Pulmonary artery endothelial cell (primary cell): Measurements from ENCODE around the gene CD37. TPM values are rescaled to one million over a fixed set of nuclear protein-coding genes. Genes with fewer than 3 reads are reported as not detected.

ENCODE experiments used
- DNase-seq: peaks from one replicate; pipeline ENCODE4 v3.0.0-alpha.2; 2011; ENCODE audit warnings: low read depth, low spot score
- total RNA-seq: library from RNA; depleted of rRNA; stranded (reverse); fragments of >200 nt; gene quantifications from 2 replicates; pipeline ENCODE4 v1.2.3, GENCODE V29; 2014

CD37 gene
- total RNA-seq, 1 donor from 2014 or later, result not detected

DNA sequence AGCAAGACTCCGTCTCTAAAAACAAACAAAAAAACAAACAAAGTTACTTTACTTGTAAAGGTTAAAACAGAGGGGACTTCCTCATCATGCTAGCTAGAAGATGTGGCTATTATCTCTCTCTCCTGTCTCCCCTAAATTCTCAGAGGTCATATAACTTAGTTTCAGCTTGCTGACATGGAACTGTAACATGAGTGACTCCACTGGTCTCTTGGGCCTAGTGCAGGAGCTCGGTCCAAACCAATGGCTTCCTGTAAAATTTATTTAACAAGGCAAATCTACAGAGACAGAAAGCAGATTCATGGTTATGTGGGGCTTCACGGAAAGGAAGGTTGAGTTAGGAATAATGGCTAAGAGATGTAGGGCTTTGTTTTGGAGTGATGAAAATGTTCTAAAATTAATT, 43.3 kb downstream of the CD37 start:
- DNase-seq, result no peak

DNA sequence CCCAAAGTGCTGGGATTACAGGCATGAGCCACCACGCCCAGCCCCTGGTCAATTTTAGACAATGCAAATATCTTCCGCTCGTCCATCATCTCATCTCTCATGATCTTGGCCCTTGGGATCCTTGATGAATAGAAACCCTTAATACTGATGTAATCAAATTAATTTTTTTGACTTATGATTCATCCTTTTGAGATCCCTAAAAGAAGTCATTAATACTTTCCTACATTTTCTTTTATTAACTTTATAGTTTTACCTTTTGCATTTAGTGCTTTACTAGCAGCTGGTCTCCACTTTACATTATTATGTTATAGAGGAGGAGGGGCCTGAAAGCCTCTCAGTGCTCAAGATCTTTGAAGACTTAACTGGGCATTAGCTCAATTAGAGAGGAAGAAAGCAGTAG, 45.2 kb downstream of the CD37 start:
- DNase-seq, result no peak

DNA sequence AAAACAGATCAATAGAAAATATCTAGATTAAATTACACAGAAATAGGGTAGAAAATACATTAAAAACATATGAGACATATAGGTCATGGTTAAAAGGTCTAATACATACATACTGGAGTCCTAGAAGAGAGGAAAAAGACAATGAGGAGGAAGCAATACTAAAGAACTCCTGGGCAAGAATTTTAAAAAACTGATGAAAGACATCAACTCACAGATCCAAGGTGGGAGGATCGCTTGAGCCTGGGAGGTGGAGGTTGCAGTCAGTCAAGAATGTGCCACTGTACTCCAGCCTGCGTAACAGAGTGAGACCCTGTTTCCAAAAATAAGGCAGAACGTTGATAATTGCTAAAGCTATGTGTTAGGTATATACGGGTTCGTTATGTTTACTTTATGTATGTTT, 47.4 kb downstream of the CD37 start:
- DNase-seq, result no peak

DNA sequence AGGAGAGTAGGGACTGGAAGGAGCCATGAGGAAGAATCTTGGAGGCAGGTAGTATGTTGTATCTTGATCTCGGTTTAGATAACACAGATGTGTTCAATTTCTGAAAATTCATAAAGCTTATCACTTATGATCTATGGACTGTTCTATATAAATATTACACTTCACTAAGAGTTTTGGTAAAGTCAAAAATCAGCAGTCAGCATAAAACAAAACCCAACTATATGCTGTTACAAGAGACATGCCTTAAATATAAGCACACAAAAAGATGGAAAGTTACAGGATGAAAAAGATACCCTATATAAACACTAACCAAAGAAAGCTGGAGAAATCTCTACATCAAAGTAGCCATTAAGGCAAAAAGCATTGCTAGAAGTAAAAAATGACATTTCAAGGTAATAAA, 48.4 kb downstream of the CD37 start:
- DNase-seq, result no peak

DNA sequence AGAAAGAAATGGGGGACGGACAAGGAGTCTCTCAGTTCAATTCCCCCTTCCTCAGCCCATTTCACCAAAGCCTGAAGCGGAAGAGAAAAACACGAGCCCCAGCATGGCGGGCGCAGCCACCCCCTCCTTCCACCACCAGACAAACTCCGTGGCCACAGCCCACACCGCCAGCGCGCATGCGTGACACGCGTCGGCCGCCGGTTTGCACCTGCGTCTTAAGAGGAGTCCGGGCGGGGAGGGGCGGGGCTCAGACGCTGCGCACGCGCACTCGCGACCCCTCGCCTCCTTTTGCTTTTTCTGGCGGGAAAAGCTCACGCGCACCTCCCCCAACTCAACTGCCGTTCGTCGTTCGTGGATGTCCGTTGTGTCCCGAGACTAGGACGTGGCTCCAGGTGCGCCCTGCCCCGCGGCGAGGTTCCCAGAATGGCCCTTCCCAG, 52.7 kb downstream of the CD37 start, which contains the start of gene KASH5:
KASH5 (plus strand) TSS at position 314 of the 437 bp plus-strand sequence. CDS start 2,635 bp downstream, outside the sequence.
- no peak for DNase-seq

DNA sequence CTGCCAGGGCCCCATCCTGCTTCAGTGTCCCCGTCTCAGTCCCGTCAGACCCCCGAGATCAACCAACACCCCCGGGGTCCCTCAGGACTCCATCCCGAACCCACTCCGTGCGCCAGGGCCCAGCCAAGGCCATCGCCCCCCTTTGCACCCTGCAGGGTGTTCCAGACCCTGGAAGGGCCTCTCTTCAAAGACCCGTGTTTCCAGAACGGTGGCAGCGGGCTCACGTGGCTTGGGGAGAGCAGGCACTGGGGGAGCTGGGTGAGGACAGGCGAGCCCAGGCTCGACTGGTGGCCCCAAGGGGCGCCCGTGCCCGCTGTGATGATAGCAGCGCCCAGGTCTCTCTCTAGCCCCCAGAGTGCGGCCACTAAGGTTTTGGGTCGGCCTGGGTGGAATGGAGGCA, 54.2 kb downstream of the CD37 start:
- DNase-seq, result no peak

Other genes starting within 250 kb of the CD37 start
- 199 and 280 TPM in 2 replicates for gene SNRNP70, start 250.0 kb upstream of the CD37 start, total RNA-seq
- 1.4 and 2.3 TPM in 2 replicates for gene LIN7B, start 221.0 kb upstream of the CD37 start, total RNA-seq
- 0.73 and 1.2 TPM in 2 replicates for gene C19orf73, start 216.3 kb upstream of the CD37 start, total RNA-seq
- 0.95 and 3.0 TPM in 2 replicates for gene PPFIA3, start 215.9 kb upstream of the CD37 start, total RNA-seq
- gene HRC, start 180.0 kb upstream of the CD37 start, total RNA-seq, result not detected in 2 replicates
- gene TRPM4, start 177.6 kb upstream of the CD37 start, total RNA-seq, result 9.8 and 14.4 TPM in 2 replicates
- 0.07 and 0.13 TPM in 2 replicates for gene SLC6A16, start 10.2 kb upstream of the CD37 start, total RNA-seq
- gene TEAD2, start 27.0 kb downstream of the CD37 start, total RNA-seq, result 46.0 and 46.5 TPM in 2 replicates
- 0.14 TPM in 1 of 2 replicates, not detected in the other for gene DKKL1, start 28.5 kb downstream of the CD37 start, total RNA-seq
- not detected in 2 replicates for gene KASH5, start 52.8 kb downstream of the CD37 start, total RNA-seq
- gene PTH2, start 88.0 kb downstream of the CD37 start, total RNA-seq, result not detected in 2 replicates
- gene GFY, start 90.0 kb downstream of the CD37 start, total RNA-seq, result not detected in 2 replicates
- gene SLC17A7, start 106.1 kb downstream of the CD37 start, total RNA-seq, result 0.04 TPM in 1 of 2 replicates, not detected in the other
- 128 and 170 TPM in 2 replicates for gene PIH1D1, start 116.4 kb downstream of the CD37 start, total RNA-seq
- gene ALDH16A1, start 117.8 kb downstream of the CD37 start, total RNA-seq, result 54.9 and 58.8 TPM in 2 replicates
- 1.6 and 2.4 TPM in 2 replicates for gene FLT3LG, start 138.8 kb downstream of the CD37 start, total RNA-seq
- gene RPL13A, start 152.2 kb downstream of the CD37 start, total RNA-seq, result 2,556 and 3,423 TPM in 2 replicates
- 1,813 and 2,923 TPM in 2 replicates for gene RPS11, start 161.0 kb downstream of the CD37 start, total RNA-seq
- gene FCGRT, start 177.3 kb downstream of the CD37 start, total RNA-seq, result 59.5 and 85.5 TPM in 2 replicates
- gene RCN3, start 192.6 kb downstream of the CD37 start, total RNA-seq, result 101 and 237 TPM in 2 replicates
- gene NOSIP, start 245.2 kb downstream of the CD37 start, total RNA-seq, result 107 and 113 TPM in 2 replicates
- gene PRRG2, start 245.9 kb downstream of the CD37 start, total RNA-seq, result 3.1 and 4.1 TPM in 2 replicates